Endothelial cell (in vitro differentiated cells): Measurements from ENCODE around the gene GPR183. TPM values are rescaled to one million over a fixed set of nuclear protein-coding genes. Genes with fewer than 3 reads are reported as not detected.

Source experiments
- DNase-seq: peaks from one replicate; pipeline ENCODE4 v3.0.0; 2021; ENCODE audit warnings: low spot score
- H3K27ac Mint-ChIP-seq: one replicate; pipeline ENCODE4 v1.8.0; 2021; ENCODE audit warnings: mixed read lengths, inconsistent platforms; ENCODE audit not compliant: unreplicated experiment
- H3K27me3 Mint-ChIP-seq: one replicate; pipeline ENCODE4 v1.8.0; 2021; ENCODE audit warnings: mild to moderate bottlenecking, moderate library complexity, mixed read lengths, inconsistent platforms; ENCODE audit not compliant: unreplicated experiment
- H3K36me3 Mint-ChIP-seq: one replicate; pipeline ENCODE4 v1.8.0; 2021; ENCODE audit warnings: mild to moderate bottlenecking, low read depth, mixed read lengths, inconsistent platforms; ENCODE audit not compliant: unreplicated experiment
- H3K4me1 Mint-ChIP-seq: one replicate; pipeline ENCODE4 v1.8.0; 2021; ENCODE audit warnings: mild to moderate bottlenecking, mixed read lengths, inconsistent platforms; ENCODE audit not compliant: unreplicated experiment
- H3K4me3 Mint-ChIP-seq: one replicate; pipeline ENCODE4 v1.8.0; 2021; ENCODE audit warnings: mild to moderate bottlenecking, mixed read lengths, inconsistent platforms; ENCODE audit not compliant: unreplicated experiment
- H3K9me3 Mint-ChIP-seq: one replicate; pipeline ENCODE4 v1.8.0; 2021; ENCODE audit warnings: mixed read lengths, inconsistent platforms; ENCODE audit not compliant: unreplicated experiment
- CTCF ChIP-seq: fragments of 200-600 bp; sonication (generic); IDR thresholded peaks from one replicate; pipeline ENCODE4 v1.5.0; 2021; ENCODE audit warnings: antibody characterized with exemption; ENCODE audit not compliant: unreplicated experiment
- microRNA-seq: library from miRNA; unstranded; fragments of <30 nt; microRNA quantifications from one replicate; pipeline ENCODE4, GENCODE V29; 2020; ENCODE audit not compliant: unreplicated experiment
- total RNA-seq: library from RNA; stranded (reverse); fragmentation: NEBNext Ultra II Directional; extraction: Animal tissue kit (Norgen Biotek cat#: 25700); gene quantifications from one replicate; pipeline ENCODE4 v1.2.1, GENCODE V29; 2021; ENCODE audit not compliant: unreplicated experiment

GPR183 gene
- total RNA-seq, 1 donor from 2014 or later, result not detected

GRCh38 chr13:99246100-99246499 lies 61.1 kb downstream of the GPR183 start:
- Mint-ChIP-seq H3K9me3 (no peaks in the 10 kb centered on the region), H3K4me1 (no peaks in the 10 kb centered on the region), H3K27ac (no peak overlapping the region), H3K36me3 (peaks cover 21% of the 10 kb centered on the region), H3K4me3 (no peak overlapping the region), H3K27me3 (no peaks in the 10 kb centered on the region)
- DNase-seq, result no peak
- TF ChIP-seq CTCF, result no peak

Small RNAs within 50 kb of the gene (microRNA-seq; reads per million reads assigned to microRNA genes)
- gene MIR623, result not detected

Other genes with a start within 250 kb of the GPR183 start
- 58.6 TPM for gene UBAC2, start 106.5 kb downstream of the GPR183 start, total RNA-seq
- gene GPR18, start 49.0 kb downstream of the GPR183 start, total RNA-seq, result not detected
- gene TM9SF2, start 194.1 kb upstream of the GPR183 start, total RNA-seq, result 128 TPM